Measurements from ENCODE around the gene STX17.

Gene STX17

GRCh38 chr9:99971410-99971809 is 65.0 kb downstream of the STX17 start:
- TF ChIP-seq CTCF (conservative IDR thresholded peaks at IDR 0.05; ENCODE audit: low read length) (no peak), EZH2phosphoT487 (IDR thresholded peaks at IDR 0.05; ENCODE audit: borderline replicate concordance) (no peak)
- peaks cover 17% of the 10 kb centered on the region; the same call in 1 of the 2 replicates for H3K36me3 ChIP-seq (ENCODE audit: insufficient read depth, low read length)
- H2AFZ ChIP-seq (ENCODE audit: low read length): no peak overlapping the region
- H4K20me1 ChIP-seq (ENCODE audit: insufficient read depth, low read length, poor library complexity, severe bottlenecking): no peaks in the 10 kb centered on the region
- no peaks in the 10 kb centered on the region for H3K9me3 ChIP-seq (ENCODE audit: insufficient read depth, low read depth, low read length)
- no peaks in the 10 kb centered on the region for H3K9me2 ChIP-seq (replicated peaks; ENCODE audit: low read depth, low read length)
- no peaks in the 10 kb centered on the region for H3K79me2 ChIP-seq (ENCODE audit: insufficient read depth, low read length)
- H3K4me1 ChIP-seq (ENCODE audit: insufficient read depth, low read length, poor library complexity, severe bottlenecking): no peaks in the 10 kb centered on the region
- no peaks in the 10 kb centered on the region for H3F3A ChIP-seq (ENCODE audit: low read depth)
- H3K9ac ChIP-seq (ENCODE audit: low read depth, low read length, poor library complexity, severe bottlenecking): no peak overlapping the region
- H3K27me3 ChIP-seq (ENCODE audit: insufficient read depth, low read length, poor library complexity, severe bottlenecking): no peaks in the 10 kb centered on the region
- no peak overlapping the region for H3K4me3 ChIP-seq (ENCODE audit: low read length, poor library complexity, severe bottlenecking)
- no peak overlapping the region for H3K4me2 ChIP-seq (ENCODE audit: low read depth, low read length, poor library complexity, severe bottlenecking)

GRCh38 chr9:99973455-99973854 is 67.0 kb downstream of the STX17 start:
- H3K9ac ChIP-seq (ENCODE audit: low read depth, low read length, poor library complexity, severe bottlenecking): no peak overlapping the region
- H3K4me3 ChIP-seq (ENCODE audit: low read length, poor library complexity, severe bottlenecking): no peak overlapping the region
- no peaks in the 10 kb centered on the region for H3F3A ChIP-seq (ENCODE audit: low read depth)
- no peaks in the 10 kb centered on the region for H4K20me1 ChIP-seq (ENCODE audit: insufficient read depth, low read length, poor library complexity, severe bottlenecking)
- H3K9me2 ChIP-seq (replicated peaks; ENCODE audit: low read depth, low read length): no peaks in the 10 kb centered on the region
- H2AFZ ChIP-seq (ENCODE audit: low read length): no peak overlapping the region
- H3K9me3 ChIP-seq (ENCODE audit: insufficient read depth, low read depth, low read length): no peaks in the 10 kb centered on the region
- H3K79me2 ChIP-seq (ENCODE audit: insufficient read depth, low read length): no peaks in the 10 kb centered on the region
- no peaks in the 10 kb centered on the region for H3K27me3 ChIP-seq (ENCODE audit: insufficient read depth, low read length, poor library complexity, severe bottlenecking)
- TF ChIP-seq EZH2phosphoT487 (IDR thresholded peaks at IDR 0.05; ENCODE audit: borderline replicate concordance) (no peak), CTCF (conservative IDR thresholded peaks at IDR 0.05; ENCODE audit: low read length) (no peak)
- peaks cover 6% of the 10 kb centered on the region; the same call in 1 of the 2 replicates for H3K36me3 ChIP-seq (ENCODE audit: insufficient read depth, low read length)
- H3K4me1 ChIP-seq (ENCODE audit: insufficient read depth, low read length, poor library complexity, severe bottlenecking): no peaks in the 10 kb centered on the region
- H3K4me2 ChIP-seq (ENCODE audit: low read depth, low read length, poor library complexity, severe bottlenecking): no peak overlapping the region

- Histone ChIP-seq H2AFZ (ENCODE audit: low read length) (no peak overlapping the region), H3K9ac (ENCODE audit: low read depth, low read length, poor library complexity, severe bottlenecking) (no peak overlapping the region), H4K20me1 (ENCODE audit: insufficient read depth, low read length, poor library complexity, severe bottlenecking) (no peaks in the 10 kb centered on the region), H3K27me3 (ENCODE audit: insufficient read depth, low read length, poor library complexity, severe bottlenecking) (no peaks in the 10 kb centered on the region), H3K4me2 (ENCODE audit: low read depth, low read length, poor library complexity, severe bottlenecking) (no peak overlapping the region), H3K36me3 (ENCODE audit: insufficient read depth, low read length) (no peaks in the 10 kb centered on the region), H3F3A (ENCODE audit: low read depth) (no peaks in the 10 kb centered on the region), H3K9me2 (replicated peaks; ENCODE audit: low read depth, low read length) (no peaks in the 10 kb centered on the region), H3K9me3 (ENCODE audit: insufficient read depth, low read depth, low read length) (no peaks in the 10 kb centered on the region), H3K4me3 (ENCODE audit: low read length, poor library complexity, severe bottlenecking) (no peak overlapping the region), H3K4me1 (ENCODE audit: insufficient read depth, low read length, poor library complexity, severe bottlenecking) (no peaks in the 10 kb centered on the region), H3K79me2 (ENCODE audit: insufficient read depth, low read length) (no peaks in the 10 kb centered on the region)
- TF ChIP-seq CTCF (conservative IDR thresholded peaks at IDR 0.05; ENCODE audit: low read length) (no peak), EZH2phosphoT487 (IDR thresholded peaks at IDR 0.05; ENCODE audit: borderline replicate concordance) (no peak)
Observed at GRCh38 chr9:99977033-99977792, 70.8 kb downstream of the STX17 start.

All from Loucy (cell line).